Lower leg skin (tissue), 3 donors: ENCODE data around the gene TTC13.

Source experiments
- POLR2A ChIP-seq, 2 donors: fragments of 450-650 bp; IDR thresholded peaks; one replicate each; pipeline ENCODE4 v1.6.1; 2016 to 2017; ENCODE audit warnings: antibody characterized with exemption in 2 of 2, mild to moderate bottlenecking in 1 of 2, moderate library complexity in 1 of 2
- TF ChIP-seq, protein P1 (sequence below), 3 donors: fragments of 450-650 bp; IDR thresholded peaks; one replicate each; pipeline ENCODE4 v1.5.1; 2016; ENCODE audit warnings: antibody characterized with exemption in 3 of 3, mild to moderate bottlenecking in 3 of 3, moderate library complexity in 2 of 3

DNA sequence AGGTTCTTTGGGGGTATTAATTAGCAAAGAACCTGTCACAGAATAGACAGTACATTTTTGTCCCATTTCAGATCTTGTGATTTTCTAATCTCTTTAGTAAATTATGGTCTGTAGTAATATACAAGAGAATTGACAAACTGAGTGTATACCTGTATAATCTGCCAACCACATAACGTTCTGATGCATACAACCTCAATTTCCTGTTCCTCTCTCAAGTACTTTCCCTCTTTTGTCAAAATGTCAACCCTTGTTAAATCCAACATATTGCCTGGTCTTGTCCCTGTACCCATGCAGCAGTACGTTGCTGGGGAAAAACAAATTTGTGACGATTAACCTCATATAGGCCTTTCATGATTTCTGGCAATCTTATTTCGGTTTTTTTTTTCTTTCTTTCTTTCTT lies 1.3 kb upstream of the TTC13 start:
- TF ChIP-seq, protein P1, sequence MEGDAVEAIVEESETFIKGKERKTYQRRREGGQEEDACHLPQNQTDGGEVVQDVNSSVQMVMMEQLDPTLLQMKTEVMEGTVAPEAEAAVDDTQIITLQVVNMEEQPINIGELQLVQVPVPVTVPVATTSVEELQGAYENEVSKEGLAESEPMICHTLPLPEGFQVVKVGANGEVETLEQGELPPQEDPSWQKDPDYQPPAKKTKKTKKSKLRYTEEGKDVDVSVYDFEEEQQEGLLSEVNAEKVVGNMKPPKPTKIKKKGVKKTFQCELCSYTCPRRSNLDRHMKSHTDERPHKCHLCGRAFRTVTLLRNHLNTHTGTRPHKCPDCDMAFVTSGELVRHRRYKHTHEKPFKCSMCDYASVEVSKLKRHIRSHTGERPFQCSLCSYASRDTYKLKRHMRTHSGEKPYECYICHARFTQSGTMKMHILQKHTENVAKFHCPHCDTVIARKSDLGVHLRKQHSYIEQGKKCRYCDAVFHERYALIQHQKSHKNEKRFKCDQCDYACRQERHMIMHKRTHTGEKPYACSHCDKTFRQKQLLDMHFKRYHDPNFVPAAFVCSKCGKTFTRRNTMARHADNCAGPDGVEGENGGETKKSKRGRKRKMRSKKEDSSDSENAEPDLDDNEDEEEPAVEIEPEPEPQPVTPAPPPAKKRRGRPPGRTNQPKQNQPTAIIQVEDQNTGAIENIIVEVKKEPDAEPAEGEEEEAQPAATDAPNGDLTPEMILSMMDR (IDR thresholded peaks at IDR 0.05): no peak
- TF ChIP-seq POLR2A (IDR thresholded peaks at IDR 0.05): no peak
